ENCODE results near the gene GAS2. TPM values are rescaled to one million over a fixed set of nuclear protein-coding genes. Genes with fewer than 3 reads are reported as not detected.
A peak's percentile ranks its signal among the peaks of the same experiment; 100 is the strongest.

GAS2 gene
- total and polyA plus RNA-seq, 2 donors (not counting 3 experiments of a cell fraction or from before 2014, with no cell fraction given): 0.54 to 0.88 TPM

GRCh38 chr11:22830082-22830414, 163.6 kb downstream of the GAS2 start:
- Histone ChIP-seq H3K27ac (ENCODE audit: insufficient read depth, low read depth, low read length) (peak overlapping the region; percentile 35), H2AFZ (ENCODE audit: low read depth, low read length) (no peak overlapping the region), H3K9me3 (replicated peaks; ENCODE audit: control insufficient read depth, insufficient read depth, low read length) (no peaks in the 10 kb centered on the region), H3K4me2 (ENCODE audit: insufficient read depth, low read length) (peak overlapping the region; percentile 69), H3K36me3 (ENCODE audit: control insufficient read depth in 2 of 2, extremely low read depth in 1 of 2, insufficient read depth in 2 of 2, low read length in 2 of 2) (peaks cover 1 to 2% of the 10 kb centered on the region in 2 experiments), H4K20me1 (replicated peaks; ENCODE audit: control insufficient read depth, extremely low read depth, insufficient read depth, low read length) (no peaks in the 10 kb centered on the region), H3K79me2 (ENCODE audit: control insufficient read depth, insufficient read depth, low read length) (peaks cover 17% of the 10 kb centered on the region), H3K4me1 (ENCODE audit: control insufficient read depth, extremely low read depth, insufficient read depth, low read length) (peaks cover 26% of the 10 kb centered on the region), H3K9me1 (replicated peaks; ENCODE audit: control insufficient read depth, extremely low read depth, insufficient read depth, low read length) (no peaks in the 10 kb centered on the region), H3K4me3 (replicated peaks in 1 of 3; ENCODE audit: insufficient read depth in 1 of 3, low read depth in 1 of 3, low read length in 3 of 3) (peak overlapping the region in 1 of 3 experiments; percentile 40), H3K27me3 (ENCODE audit: control insufficient read depth in 2 of 2, insufficient read depth in 2 of 2, low read length in 2 of 2) (no peaks in the 10 kb centered on the region), H3K9ac (replicated peaks; ENCODE audit: extremely low read depth, insufficient read depth, low read length) (no peak overlapping the region)
- no peak for DNase-seq (ENCODE audit: low read depth, low spot score)
- intact Hi-C loops (cut with micrococcal nuclease): loop anchor here (5.0 kb wide), 2 partner anchors 377 to 398 kb away; no protein-coding TSS in a partner anchor
- no TSS peak for BruUV-seq (replicated peaks)
- ChIA-PET CTCF (interaction anchor here (0.6 to 2.7 kb wide), 22 partner anchors 9 to 507 kb away, joined by 3 to 35 read pairs (median 4); partner anchors contain the start of genes CCDC179 and FANCF), POLR2A (interaction anchor here (0.6 to 1.0 kb wide), 5 partner anchors 10 to 127 kb away, joined by 3 to 6 read pairs (median 5); no protein-coding TSS in a partner anchor)
- peak; percentile 90 for FAIRE-seq
- TF ChIP-seq FOS (IDR thresholded peaks at IDR 0.05; ENCODE audit: borderline replicate concordance, insufficient read depth, low read length) (no peak), GATA2 (IDR thresholded peaks at IDR 0.05; ENCODE audit: insufficient read depth, insufficient read length, low read depth, low read length) (peak; percentile 5)
- dilution Hi-C loops (cut with MboI; ENCODE audit: extremely low pct_ligation_motif_present, low sequenced_read_pairs): no loop called here

- H3K27ac ChIP-seq (ENCODE audit: insufficient read depth, low read depth, low read length): no peak overlapping the region
- H3K36me3 ChIP-seq (ENCODE audit: control insufficient read depth in 2 of 2, extremely low read depth in 1 of 2, insufficient read depth in 2 of 2, low read length in 2 of 2): no peaks in the 10 kb centered on the region
- peaks cover 15% of the 10 kb centered on the region for H3K79me2 ChIP-seq (ENCODE audit: control insufficient read depth, insufficient read depth, low read length)
- dilution Hi-C loops (cut with MboI; ENCODE audit: extremely low pct_ligation_motif_present, low sequenced_read_pairs): no loop called here
- no peak overlapping the region for H2AFZ ChIP-seq (ENCODE audit: low read depth, low read length)
- H3K27me3 ChIP-seq (ENCODE audit: control insufficient read depth in 2 of 2, insufficient read depth in 2 of 2, low read length in 2 of 2): no peaks in the 10 kb centered on the region
- no peak overlapping the region for H3K9ac ChIP-seq (replicated peaks; ENCODE audit: extremely low read depth, insufficient read depth, low read length)
- H3K4me2 ChIP-seq (ENCODE audit: insufficient read depth, low read length): peak overlapping the region; percentile 12
- no TSS peak for BruUV-seq (replicated peaks)
- no peak for FAIRE-seq
- TF ChIP-seq GATA2 (IDR thresholded peaks at IDR 0.05; ENCODE audit: insufficient read depth, insufficient read length, low read depth, low read length) (peak; percentile 55), MAX (IDR thresholded peaks at IDR 0.05; ENCODE audit: insufficient read depth, insufficient read length) (no peak), JUN (IDR thresholded peaks at IDR 0.05; ENCODE audit: borderline replicate concordance, insufficient read depth, insufficient read length, low read depth) (peak; percentile 12), FOS (IDR thresholded peaks at IDR 0.05; ENCODE audit: borderline replicate concordance, insufficient read depth, low read length) (peak; percentile 49)
- H3K9me3 ChIP-seq (replicated peaks; ENCODE audit: control insufficient read depth, insufficient read depth, low read length): no peaks in the 10 kb centered on the region
- CTCF ChIA-PET: interaction anchor here (1.0 kb wide), 1 partner anchor 43 kb away, joined by 4 read pairs; no protein-coding TSS in a partner anchor
- peaks cover 26% of the 10 kb centered on the region for H3K4me1 ChIP-seq (ENCODE audit: control insufficient read depth, extremely low read depth, insufficient read depth, low read length)
- peak; percentile 37 for DNase-seq (ENCODE audit: low read depth, low spot score)
- no peaks in the 10 kb centered on the region for H4K20me1 ChIP-seq (replicated peaks; ENCODE audit: control insufficient read depth, extremely low read depth, insufficient read depth, low read length)
- no peak overlapping the region for H3K4me3 ChIP-seq (replicated peaks in 1 of 3; ENCODE audit: insufficient read depth in 1 of 3, low read depth in 1 of 3, low read length in 3 of 3)
- no peaks in the 10 kb centered on the region for H3K9me1 ChIP-seq (replicated peaks; ENCODE audit: control insufficient read depth, extremely low read depth, insufficient read depth, low read length)
- POLR2A ChIA-PET: no interaction called here
- intact Hi-C loops (cut with micrococcal nuclease): loop anchor here (5.0 kb wide), 2 partner anchors 375 to 400 kb away; no protein-coding TSS in a partner anchor
These were observed 166.1 kb downstream of the GAS2 start for GRCh38 chr11:22832315-22833015.
